ACHN (cell line): Measurements from ENCODE around the gene RAD51.

Experiments used
- DNase-seq: peaks from one replicate; pipeline ENCODE4 v3.0.0-alpha.2; 2015
- in situ Hi-C: cut with HindIII; loops from 2 replicates; pipeline ENCODE4 v1.10.0; 2017; ENCODE audit warnings: low sequenced_read_pairs, low pct_ligation_motif_present, low pct_unique_long_range_greater_than_20kb

Gene RAD51

DNA sequence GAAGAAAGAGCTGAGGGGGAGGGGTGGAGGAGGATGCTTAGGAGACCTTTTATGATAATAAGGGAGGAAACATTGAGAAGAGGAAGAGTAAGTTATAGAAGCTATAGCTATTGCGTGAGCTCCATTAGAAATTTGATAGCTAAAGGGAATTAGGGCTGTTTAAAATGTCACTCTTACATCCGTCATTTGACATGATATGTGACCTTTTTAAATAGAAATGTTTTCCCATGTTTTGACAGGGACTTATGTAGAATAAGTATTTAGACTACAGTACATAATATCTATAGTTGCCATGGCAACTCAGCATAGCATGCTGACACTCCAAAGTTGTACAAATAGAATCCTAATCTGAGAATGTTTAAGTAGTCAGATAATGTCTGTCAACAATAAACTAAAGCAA lies 19.2 kb downstream of the RAD51 start:
- in situ Hi-C loops, result no loop called here
- no peak for DNase-seq

DNA sequence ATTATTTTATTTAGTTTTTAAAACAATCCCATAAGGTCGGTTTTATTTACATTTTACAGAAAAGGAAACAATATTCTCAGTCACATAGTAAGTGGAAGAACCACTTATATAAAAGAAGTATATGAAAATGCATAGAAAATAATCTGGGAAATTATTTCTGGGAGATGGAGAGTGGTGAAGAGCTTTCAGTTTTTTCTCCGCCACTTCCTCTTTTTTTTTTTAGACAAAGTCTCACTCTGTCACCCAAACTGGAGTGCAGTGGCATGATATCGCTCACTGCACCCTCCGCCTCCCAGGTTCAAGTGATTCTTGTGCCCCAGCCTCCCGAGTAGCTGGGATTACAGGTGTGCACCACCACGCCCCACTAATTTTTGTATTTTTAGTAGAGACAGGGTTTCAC lies 21.2 kb downstream of the RAD51 start:
- no peak for DNase-seq
- in situ Hi-C loops, result no loop called here

DNA sequence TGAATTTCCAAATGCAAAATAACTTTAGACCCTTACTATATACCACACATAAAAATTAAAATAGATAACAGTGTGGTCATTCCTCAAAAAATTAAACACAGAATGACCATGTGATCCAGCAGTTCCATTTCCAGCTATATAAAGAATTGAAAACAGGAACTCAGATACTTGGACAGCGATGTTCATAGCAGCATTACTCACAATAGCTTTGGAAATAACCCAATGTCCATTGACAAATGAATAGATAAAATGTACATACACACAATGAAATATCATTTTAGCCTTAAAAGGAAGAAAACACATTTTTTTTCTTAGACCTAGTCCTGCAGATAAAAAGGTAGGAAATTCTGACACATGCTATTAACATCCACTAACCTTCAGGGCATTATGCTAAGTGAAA lies 26.7 kb downstream of the RAD51 start:
- in situ Hi-C loops, result no loop called here
- DNase-seq, result no peak

DNA sequence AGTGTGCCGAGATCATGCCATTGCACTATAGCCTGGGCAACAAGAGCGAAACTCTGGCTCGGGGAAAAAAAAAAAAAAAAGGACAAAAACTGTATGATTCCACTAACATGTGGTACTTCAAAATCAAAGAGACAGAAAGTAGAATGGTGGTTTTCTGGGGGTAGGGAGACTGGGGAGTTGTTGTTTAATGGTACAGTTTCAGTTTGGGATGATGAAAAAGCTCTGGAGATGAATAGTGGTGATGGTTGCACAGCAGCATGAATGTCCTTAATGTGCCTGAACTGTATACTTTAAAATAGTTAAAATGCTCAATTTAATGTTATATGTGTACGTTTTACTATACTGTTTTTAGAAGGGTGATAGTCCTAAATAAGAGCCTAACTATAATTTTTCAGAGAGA lies 27.4 kb downstream of the RAD51 start:
- no peak for DNase-seq
- in situ Hi-C loops, result no loop called here

DNA sequence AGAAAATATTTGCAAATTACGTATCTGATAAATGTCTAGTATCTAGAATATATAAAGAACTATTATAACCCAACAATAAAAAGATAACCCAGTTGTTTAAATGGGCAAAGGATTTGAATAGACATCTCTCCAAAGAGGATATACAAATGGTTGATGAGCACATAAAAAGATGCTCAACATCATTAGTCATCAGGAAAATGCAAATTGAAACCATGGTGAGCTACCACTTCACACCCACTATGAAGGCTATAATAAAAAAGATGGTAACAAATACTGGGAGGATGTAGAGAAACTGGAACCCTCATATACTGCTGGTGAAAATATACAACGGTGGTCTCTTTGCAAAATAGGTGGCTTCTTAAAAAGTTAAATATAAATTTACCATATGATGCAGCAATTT lies 28.0 kb downstream of the RAD51 start:
- DNase-seq, result no peak
- in situ Hi-C loops, result no loop called here

DNA sequence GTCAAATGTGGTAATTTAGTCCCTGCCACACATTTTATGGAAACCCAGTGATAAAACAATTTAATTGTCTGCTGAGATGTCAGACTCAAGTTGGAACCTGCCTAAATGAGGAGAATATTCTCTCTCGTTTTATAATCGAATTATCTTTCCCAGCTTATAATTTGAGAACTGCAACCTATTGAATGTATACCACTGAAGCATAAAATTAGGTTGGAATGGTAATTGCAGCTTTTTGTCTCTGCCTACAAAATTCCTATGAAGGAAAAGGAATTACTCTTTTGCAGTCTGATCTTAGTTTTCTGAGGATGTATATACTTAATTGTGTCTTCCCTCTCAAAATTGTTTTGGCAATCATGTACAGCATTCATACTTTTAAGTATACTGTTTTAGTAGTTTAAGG lies 28.9 kb downstream of the RAD51 start:
- in situ Hi-C loops, result no loop called here
- DNase-seq, result no peak

DNA sequence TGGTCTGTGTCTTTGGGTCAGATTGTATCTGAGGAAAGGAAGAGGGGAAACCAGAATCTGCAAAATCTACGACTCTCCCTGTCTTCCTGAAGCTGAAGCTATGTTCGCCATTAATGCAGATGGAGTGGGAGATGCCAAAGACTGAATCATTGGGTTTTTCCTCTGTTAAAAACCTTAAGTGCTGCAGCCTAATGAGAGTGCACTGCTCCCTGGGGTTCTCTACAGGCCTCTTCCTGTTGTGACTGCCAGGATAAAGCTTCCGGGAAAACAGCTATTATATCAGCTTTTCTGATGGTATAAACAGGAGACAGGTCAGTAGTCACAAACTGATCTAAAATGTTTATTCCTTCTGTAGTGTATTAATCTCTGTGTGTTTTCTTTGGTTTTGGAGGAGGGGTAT lies 36.1 kb downstream of the RAD51 start:
- no peak for DNase-seq
- in situ Hi-C loops, result no loop called here

DNA sequence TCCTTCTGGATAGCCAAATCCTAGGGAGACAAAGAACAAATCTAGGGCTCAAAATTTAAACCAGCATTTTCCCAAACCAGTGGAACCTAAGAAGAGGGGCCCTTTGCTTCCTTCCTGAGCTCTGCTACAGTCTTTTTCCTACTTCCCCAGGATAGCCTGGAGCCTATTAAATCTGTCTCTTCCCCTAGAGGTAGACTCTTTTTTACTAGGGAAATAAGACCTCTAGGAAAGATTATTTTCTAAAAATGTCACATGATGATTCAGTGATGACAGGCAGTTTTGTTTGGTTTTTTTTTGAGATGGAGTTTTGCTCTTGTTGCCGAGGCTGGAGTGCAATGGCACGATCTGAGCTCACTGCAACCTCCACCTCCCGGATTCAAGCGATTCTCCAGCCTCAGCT lies 41.6 kb downstream of the RAD51 start:
- no peak for DNase-seq
- in situ Hi-C loops, result no loop called here

DNA sequence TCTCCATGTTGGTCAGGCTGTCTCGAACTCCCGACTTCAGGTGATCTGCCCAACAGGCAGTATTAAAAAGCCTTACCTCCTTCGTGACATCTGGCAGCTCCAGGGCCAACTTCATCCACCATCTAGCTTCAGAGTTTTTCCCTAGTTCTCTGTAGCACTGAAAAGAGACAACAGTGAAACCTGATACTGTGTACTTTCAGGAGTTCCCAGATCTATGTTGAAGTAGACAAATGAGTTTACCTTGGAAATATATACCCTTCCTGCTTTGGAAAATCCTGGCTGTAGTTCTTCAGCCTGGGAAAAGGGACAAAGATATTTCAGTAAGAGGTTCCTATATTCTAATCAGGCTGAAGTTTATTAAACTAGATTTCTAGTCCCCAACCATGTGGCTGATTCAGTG lies 42.1 kb downstream of the RAD51 start:
- in situ Hi-C loops, result no loop called here

DNA sequence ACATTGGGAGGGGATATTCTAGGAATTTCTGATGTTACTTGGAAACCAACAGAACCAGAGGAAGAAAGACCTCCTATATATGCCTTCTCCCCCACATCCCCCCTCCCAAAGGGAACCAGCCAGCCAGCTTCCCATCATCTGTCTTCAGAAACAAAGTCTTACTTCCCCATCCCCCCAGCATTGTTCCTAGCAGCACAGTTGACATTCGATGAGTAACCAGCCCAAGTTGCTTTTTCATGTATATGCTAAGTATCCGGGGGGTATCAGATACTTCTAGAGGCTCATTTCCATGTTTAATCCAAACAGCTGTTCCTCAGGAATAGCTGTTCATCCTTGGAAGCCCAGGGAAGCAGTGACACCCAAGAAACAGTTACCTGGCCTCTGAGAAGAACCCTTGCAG lies 44.1 kb downstream of the RAD51 start:
- in situ Hi-C loops, result no loop called here
- DNase-seq, result no peak

More for the DNA sequence above, 42.1 kb downstream of the RAD51 start:
- DNase-seq, result no peak

DNA sequence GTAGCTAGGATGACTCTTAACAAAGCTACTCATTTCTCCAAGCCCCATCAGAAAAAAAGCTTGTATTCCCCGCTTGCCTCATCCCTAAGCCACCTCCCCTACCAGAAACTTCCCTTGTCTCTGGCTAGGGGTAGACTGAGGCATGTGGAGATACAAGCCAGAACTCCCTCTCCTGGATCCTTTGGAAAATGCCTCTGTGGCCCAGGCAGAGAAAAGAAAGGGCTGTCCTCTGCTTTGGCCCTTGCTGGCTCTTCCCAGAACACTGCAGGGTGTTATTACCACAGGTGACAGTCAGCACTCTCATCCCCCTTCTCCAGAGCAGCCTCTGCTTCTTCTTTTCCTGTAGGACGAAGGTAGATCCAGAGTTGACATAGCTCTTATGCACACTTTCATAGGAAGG lies 44.9 kb downstream of the RAD51 start:
- DNase-seq, result no peak
- in situ Hi-C loops, result no loop called here

DNA sequence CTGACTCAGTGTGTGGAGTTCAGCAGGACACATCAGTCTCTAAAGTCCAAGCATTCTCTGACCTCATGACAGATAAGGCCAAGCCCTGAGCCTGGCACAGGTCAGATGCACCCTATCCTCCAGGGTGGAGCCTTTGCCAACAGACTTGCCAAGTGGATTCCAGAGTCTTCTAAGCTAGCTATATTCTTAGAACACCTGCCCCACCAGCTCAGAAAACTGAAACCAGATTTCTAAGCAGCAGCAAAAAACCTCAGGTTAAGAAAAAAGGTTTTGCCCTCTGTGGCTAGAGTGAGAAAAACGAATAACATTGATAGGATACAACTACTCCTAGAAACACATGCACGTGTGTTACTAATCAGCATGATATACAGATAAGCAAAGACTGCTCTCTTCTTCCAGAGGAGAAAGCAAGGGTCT lies 48.5 kb downstream of the RAD51 start:
- in situ Hi-C loops, result no loop called here
- no peak for DNase-seq

DNA sequence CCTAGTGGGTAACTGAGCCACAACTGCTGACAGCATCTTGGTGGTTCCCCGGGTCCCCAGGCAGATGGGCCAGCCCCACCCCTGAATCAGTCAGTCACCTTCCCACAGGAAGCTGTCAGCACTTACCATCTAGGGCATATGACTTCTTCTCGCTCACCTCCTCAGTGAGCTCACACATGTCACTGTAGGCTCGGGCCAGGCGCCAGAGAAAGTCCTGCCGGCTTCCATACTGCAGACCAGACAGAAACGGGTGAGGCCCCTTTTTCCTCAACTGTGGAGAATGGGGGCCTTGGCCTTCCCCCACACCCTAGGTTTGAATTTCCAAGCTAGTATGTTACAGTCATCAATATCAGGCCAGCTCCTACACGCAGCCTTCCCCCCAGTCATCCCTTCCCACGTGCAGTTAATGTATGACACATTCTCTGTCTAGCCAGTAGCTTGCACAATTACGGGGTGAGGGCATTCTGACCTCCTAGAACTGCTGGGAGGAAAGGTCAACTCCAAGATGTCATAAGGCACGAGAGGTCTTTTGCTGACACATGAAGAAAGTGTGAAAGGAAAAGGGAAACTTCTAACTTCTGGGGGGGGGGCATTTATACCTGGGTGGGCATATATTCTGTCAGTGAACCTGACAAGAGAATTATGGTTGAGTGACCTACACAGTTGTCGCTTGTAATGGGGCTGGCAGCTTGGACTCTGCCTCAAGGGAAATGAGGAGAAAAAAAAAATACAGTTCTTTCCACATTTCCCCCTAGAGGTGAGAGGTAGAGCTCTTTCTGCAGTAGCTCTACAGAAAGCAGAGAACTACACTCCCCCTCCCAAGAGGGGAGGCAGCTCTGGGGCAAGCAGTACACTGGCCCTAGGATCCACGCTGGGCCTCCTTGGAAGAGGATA lies 49.2 kb downstream of the RAD51 start:
- in situ Hi-C loops, result no loop called here
- no peak for DNase-seq

DNA sequence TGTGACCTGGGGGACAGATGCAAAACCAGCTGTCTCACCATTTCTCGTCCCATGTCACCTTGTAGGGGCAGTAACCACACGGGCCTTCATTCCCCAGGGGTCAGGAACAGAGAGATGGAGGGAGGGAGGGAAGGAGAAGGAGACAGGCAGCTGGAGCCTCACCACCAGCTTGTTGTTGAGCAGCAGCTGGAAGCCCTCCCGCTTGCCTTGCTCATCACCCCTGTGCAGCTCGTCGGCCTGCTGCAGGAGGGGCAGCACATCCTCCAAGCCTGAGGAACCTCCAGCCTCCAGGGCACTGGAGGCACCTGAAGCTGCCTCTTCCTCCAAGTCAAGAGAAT lies 49.8 kb downstream of the RAD51 start:
- in situ Hi-C loops, result no loop called here
- no peak for DNase-seq

DNA sequence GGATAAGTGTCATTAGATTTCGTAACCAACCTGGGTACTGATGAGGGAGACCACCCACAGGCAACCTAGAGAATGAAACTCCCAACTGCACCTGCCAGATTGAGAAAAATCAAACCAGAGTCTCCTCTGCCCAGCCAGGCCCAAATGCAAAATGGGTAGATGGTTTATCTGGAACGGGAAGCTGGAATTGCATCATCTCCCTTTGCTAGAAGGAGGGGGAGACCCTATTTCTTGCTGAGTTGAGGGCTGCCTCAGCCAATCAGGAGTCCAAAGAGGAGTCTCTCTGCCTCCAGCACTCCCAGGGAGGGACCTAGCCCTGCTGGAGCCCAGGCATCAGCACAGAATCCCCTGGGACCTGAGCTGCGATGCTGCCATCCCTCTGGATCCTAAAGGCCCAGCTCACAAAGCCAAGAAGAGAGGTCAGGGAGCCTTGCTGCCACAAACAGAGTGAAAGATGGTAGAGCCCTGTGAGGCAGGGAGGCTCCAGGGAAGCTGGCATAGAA lies 52.0 kb downstream of the RAD51 start:
- in situ Hi-C loops, result no loop called here
- DNase-seq, result no peak

DNA sequence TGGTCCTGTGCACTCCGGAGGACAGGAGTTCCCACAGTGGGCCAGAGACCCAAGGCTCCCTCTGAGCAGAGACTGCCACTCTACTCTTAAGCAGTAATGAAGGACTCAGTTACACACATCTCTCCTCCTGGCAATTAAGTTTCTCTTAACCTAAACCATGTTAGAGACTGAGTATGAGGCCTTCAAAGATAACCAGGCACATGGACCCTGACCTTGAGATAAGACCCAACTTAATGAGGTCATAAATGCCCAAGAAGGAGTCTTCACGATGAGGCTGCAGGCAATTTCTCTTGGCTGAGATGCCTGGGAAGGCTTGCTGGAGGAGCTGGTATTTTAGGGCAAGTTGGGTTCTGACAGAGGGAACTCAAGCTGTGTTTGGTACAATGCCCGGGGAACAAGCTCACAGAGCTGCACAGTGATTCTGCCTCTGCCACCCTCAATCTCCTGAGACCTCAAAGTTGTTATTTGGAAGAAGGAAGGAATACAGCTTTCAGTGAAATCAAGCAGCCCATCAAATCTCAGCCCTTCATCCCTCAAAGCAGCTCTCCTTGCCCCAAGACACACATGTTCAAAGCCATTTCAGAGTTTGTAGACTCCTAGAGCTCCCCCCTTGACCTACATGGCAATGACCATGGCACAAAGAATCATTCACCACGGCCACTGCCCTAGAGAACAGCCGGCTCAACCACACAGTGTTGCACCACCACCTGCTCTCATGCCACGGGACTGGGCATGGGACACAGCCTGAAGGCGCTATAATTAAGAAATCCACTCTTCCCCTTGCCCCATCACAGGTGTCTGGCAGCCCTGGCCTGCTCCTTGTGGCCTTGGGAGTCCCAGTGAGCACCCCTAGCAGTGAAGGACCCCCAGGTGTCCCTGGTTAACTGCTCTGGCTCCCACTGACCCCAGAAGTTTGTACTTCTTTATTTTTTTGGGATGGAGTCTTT lies 53.0 kb downstream of the RAD51 start:
- DNase-seq, result no peak
- in situ Hi-C loops, result no loop called here

DNA sequence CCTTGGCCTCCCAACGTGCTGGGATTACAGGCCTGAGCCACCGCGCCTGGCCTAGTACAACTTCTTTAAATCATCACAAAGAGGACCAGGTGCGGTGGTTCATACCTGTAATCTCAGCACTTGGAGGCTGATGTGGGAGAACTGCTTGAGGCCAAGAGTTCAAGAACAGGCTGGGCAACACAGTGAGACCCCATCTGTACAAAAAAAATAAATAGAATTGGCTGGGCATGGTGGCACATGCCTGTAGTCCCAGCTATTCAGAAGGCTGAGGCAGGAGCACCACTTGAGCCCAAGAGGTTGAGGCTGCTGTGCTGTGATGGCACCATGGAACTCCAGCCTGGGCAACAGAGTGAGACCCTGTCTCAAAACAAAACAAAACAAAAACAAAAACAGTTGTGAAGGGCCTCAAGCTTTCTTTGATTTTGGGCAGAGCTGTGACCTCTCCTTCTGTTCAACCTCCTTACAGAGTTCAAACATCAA lies 54.2 kb downstream of the RAD51 start:
- no peak for DNase-seq
- in situ Hi-C loops, result no loop called here

DNA sequence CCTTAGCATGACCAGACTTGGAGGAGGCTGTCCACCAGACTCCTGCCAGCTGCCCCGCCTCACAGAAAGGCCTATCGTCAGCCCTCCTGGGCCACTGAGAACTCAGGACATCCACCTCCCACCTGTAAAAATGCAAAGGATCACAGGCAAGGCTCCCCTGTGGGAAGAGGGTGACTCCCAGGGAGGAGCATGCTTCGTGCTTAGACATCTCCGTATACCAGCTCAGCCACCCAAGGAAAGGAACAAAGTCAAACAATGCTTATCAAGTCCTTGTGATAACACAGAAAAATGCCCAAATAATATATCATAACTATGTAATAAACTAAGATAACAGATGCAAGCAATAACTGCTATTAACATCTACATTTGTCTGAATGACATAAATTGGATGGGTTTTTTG lies 55.9 kb downstream of the RAD51 start:
- in situ Hi-C loops, result no loop called here
- DNase-seq, result no peak

DNA sequence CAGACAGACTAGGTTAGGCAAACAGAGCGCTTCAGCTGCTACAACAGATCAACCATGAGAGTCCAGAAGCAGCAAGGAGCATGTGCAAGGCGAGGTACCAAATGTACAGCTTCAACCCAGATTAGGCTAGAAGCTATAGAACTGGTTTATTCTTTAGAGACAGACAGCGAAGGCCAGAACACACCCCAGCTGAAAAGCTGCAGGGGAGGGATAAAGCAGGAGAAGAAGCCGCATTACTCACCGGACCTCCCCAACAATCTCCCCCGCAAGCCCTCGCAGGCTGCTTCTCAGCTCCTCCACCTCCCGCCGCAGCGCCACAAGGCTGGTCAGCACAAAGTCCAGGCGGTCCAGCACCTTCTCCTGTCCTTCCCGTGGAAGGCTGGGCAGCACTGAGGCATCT lies 56.8 kb downstream of the RAD51 start:
- no peak for DNase-seq
- in situ Hi-C loops, result no loop called here

DNA sequence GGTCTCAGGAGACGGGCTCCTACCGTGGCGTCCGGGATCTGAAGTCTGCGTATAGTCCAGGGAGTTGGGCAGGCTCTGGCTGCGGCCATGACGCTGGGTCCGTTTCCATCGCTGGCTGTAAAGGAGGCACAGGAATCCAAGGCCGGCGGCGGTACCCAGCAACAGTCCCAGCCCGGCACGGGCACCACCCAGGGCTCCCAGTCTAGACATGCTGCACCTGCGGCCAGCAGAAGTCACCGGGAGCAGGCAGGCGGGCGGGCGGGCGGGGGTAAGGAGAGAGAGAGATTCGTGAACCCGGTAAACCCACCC lies 59.6 kb downstream of the RAD51 start:
- no peak for DNase-seq
- in situ Hi-C loops, result no loop called here
